ENCODE measurements around the gene EPS8L3. TPM values are rescaled to one million over a fixed set of nuclear protein-coding genes. Genes with fewer than 3 reads are reported as not detected.
A peak's percentile ranks its signal among the peaks of the same experiment; 100 is the strongest.

EPS8L3 gene
- total and polyA plus RNA-seq, 2 of the 4 experiments (the other 2 are of a cell fraction) = not detected

DNA sequence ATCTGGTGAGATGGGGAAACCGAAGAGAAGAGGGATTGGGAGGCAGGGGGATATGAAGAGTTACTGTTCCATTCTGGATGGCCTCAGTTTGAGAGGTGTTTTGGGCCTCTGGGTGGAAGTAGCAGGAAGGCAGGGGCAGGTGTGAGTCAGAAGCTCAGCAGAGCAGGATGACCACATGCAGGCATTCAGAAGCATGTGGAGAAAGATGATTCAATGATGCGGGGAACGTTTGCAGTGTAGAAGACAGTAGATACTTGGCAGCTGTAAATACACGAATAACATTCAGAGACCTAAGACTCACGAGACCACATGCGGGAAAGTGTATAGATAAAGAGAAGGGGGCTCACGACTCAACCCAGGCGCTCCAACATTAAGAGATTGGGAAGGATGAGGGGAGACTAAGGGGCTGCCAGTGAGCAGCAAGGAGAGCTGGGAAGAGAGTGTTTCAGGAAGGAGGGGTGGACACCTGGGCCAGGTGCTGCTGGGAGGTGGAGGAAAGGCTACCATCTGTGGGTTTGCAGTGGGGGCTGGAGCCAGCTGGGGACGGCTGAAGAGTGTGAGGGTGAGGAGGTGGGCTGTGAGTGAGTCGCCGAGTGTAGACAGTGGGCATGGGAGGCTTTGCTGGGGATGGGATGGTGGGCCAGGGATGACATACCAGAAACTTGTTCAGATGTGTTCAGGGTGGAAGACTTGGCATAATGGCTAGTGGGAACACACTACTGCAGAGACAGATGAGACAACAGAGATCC lies 5.8 kb upstream of the EPS8L3 start (continued):
- TF ChIP-seq, protein P1, sequence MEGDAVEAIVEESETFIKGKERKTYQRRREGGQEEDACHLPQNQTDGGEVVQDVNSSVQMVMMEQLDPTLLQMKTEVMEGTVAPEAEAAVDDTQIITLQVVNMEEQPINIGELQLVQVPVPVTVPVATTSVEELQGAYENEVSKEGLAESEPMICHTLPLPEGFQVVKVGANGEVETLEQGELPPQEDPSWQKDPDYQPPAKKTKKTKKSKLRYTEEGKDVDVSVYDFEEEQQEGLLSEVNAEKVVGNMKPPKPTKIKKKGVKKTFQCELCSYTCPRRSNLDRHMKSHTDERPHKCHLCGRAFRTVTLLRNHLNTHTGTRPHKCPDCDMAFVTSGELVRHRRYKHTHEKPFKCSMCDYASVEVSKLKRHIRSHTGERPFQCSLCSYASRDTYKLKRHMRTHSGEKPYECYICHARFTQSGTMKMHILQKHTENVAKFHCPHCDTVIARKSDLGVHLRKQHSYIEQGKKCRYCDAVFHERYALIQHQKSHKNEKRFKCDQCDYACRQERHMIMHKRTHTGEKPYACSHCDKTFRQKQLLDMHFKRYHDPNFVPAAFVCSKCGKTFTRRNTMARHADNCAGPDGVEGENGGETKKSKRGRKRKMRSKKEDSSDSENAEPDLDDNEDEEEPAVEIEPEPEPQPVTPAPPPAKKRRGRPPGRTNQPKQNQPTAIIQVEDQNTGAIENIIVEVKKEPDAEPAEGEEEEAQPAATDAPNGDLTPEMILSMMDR (conservative IDR thresholded peaks at IDR 0.05; ENCODE audit: low read depth, low read length) = no peak
- TF ChIP-seq RFX5 (IDR thresholded peaks at IDR 0.05; ENCODE audit: low read depth, low read length) (no peak), NFE2L2 (IDR thresholded peaks at IDR 0.05; ENCODE audit: low read depth, low read length) (no peak)

DNA sequence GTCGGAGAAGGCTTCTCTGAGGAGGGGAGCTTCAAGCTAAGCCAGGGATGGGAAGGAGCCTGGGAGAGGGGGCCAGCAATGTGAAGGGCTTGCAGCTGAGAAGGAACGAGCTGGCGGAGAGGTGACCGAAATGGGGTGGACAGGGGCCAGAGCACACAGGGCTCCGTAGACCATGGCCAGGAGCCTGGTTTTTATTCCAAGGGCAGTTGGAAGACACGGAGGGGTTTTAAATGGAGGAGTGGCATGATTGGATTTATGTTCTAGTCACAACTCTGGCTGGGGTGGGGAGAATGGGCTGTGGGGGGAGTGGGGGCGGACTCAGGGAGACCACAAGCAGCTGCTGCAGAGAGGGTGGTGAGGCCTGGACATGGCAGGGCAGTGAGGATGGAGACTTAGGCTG lies 5.1 kb upstream of the EPS8L3 start:
- no peaks in the 10 kb centered on the region for H3K9me3 ChIP-seq (ENCODE audit: control insufficient read depth, insufficient read depth, low read length)
- no peak overlapping the region for H2BK120ac ChIP-seq (ENCODE audit: low read depth, low read length)
- peaks cover 21% of the 10 kb centered on the region for H3K9me1 ChIP-seq (ENCODE audit: insufficient read depth, low read length)
- no peaks in the 10 kb centered on the region for H4K20me1 ChIP-seq (ENCODE audit: insufficient read depth, low read length)
- TF ChIP-seq CHD1 (IDR thresholded peaks at IDR 0.05; ENCODE audit: low read depth, low read length) (no peak), BHLHE40 (IDR thresholded peaks at IDR 0.05; ENCODE audit: low read depth, low read length) (no peak), NFE2L2 (IDR thresholded peaks at IDR 0.05; ENCODE audit: low read depth, low read length) (no peak)
- TF ChIP-seq, protein P2, sequence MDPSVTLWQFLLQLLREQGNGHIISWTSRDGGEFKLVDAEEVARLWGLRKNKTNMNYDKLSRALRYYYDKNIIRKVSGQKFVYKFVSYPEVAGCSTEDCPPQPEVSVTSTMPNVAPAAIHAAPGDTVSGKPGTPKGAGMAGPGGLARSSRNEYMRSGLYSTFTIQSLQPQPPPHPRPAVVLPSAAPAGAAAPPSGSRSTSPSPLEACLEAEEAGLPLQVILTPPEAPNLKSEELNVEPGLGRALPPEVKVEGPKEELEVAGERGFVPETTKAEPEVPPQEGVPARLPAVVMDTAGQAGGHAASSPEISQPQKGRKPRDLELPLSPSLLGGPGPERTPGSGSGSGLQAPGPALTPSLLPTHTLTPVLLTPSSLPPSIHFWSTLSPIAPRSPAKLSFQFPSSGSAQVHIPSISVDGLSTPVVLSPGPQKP (IDR thresholded peaks at IDR 0.05; ENCODE audit: borderline replicate concordance, low read depth, low read length) = no peak
- DNase-seq = no peak
- H3K4me3 ChIP-seq (ENCODE audit: insufficient read depth, low read depth, low read length) = no peak overlapping the region
- POLR2A ChIA-PET (ENCODE audit: unreplicated experiment) = no interaction called here
- no peak overlapping the region for H4K5ac ChIP-seq (ENCODE audit: low read depth, low read length)
- peak overlapping the region; percentile 24 for H4K91ac ChIP-seq (ENCODE audit: insufficient read depth, low read depth, low read length)
- no peak overlapping the region; a peak in 1 of 4 replicates for H4K8ac ChIP-seq (ENCODE audit: low read depth in 2 of 2, low read length in 2 of 2)
- H2BK5ac ChIP-seq (ENCODE audit: low read depth, low read length, poor library complexity, severe bottlenecking) = peak overlapping the region; percentile 29
- H3K36me3 ChIP-seq (ENCODE audit: control insufficient read depth, insufficient read depth, low read length) = no peaks in the 10 kb centered on the region
- H3K18ac ChIP-seq (ENCODE audit: low read depth, low read length) = no peak overlapping the region
- H3K14ac ChIP-seq (replicated peaks; ENCODE audit: low read depth, low read length) = no peak overlapping the region
- H3K56ac ChIP-seq (ENCODE audit: extremely low read depth, insufficient read depth, low read length) = no peak overlapping the region
- H3K27ac ChIP-seq (ENCODE audit: insufficient read depth, low read length) = no peak overlapping the region
- in situ Hi-C loops (cut with MboI; ENCODE audit: low sequenced_read_pairs) (no loop called here), intact Hi-C loops (cut with micrococcal nuclease) (no loop called here), dilution Hi-C loops (cut with HindIII; ENCODE audit: low sequenced_read_pairs, unreplicated experiment) (no loop called here)
- no peak for ATAC-seq (ENCODE audit: low read depth)
- H2BK15ac ChIP-seq (ENCODE audit: low read depth, low read length) = 0 out of 3 replicates have a peak overlapping the region, but pooled peaks have one; percentile 5
- no peaks in the 10 kb centered on the region for H3K79me1 ChIP-seq (ENCODE audit: low read depth in 1 of 2, low read length in 2 of 2)
- no peak overlapping the region for H3K4me2 ChIP-seq (ENCODE audit: low read depth, low read length)
- H3K27me3 ChIP-seq (ENCODE audit: control insufficient read depth, insufficient read depth, low read length) = no peaks in the 10 kb centered on the region
- no peak overlapping the region for H3K23ac ChIP-seq (ENCODE audit: low read depth, low read length)
- no peak overlapping the region for H2AFZ ChIP-seq (replicated peaks; ENCODE audit: low read length, poor library complexity)
- BruUV-seq (replicated peaks) = no TSS peak
- peak overlapping the region; percentile 65 for H2AK5ac ChIP-seq (ENCODE audit: low read depth, low read length)
- H2AK9ac ChIP-seq (replicated peaks; ENCODE audit: low read depth, low read length, poor library complexity) = peak overlapping the region; percentile 79
- H2BK20ac ChIP-seq (ENCODE audit: low read depth, low read length) = no peak overlapping the region
- WGBS, 2 experiments (ENCODE audit: extremely low coverage in 2 of 2, insufficient read length in 1 of 2) = 85% methylated on average over 4 of the region's 7 CpGs; no CpG with 5 or more reads in 1 of the 2 experiments
- H3K9ac ChIP-seq (ENCODE audit: low read depth, low read length) = no peak overlapping the region
- CTCF ChIA-PET = interaction anchor here (0.5 to 1.6 kb wide), 2 partner anchors 62 to 129 kb away, joined by 3 to 6 read pairs; no protein-coding TSS in a partner anchor
- no peak overlapping the region; the same call in 1 of the 2 replicates for H3K4ac ChIP-seq (ENCODE audit: low read depth, low read length)
- H3K4me1 ChIP-seq (ENCODE audit: control insufficient read depth, insufficient read depth, low read length) = peaks cover 16% of the 10 kb centered on the region

Measured in IMR-90 (cell line).